Stimulated activated CD8-positive, alpha-beta memory T cell treated with anti-CD3 and anti-CD28 coated beads, Interleukin-2, amount 100 ng/mL, for 48 hours (primary cell): ENCODE data around the gene CAMK2D.
"Not testable (repeated sequence)": the region's sequence is repeated elsewhere in the genome, so short reads cannot be mapped to it uniquely, and the experiment has no call there.

Experiments
- DNase-seq, 2 donors: peaks; one replicate each; pipeline ENCODE4 v3.0.0-alpha.2; 2020; ENCODE audit warnings: low read depth in 2 of 2

The CAMK2D gene

GRCh38 chr4:113730467-113731216 is 30.9 kb downstream of the CAMK2D start:
- no peak for DNase-seq

GRCh38 chr4:113727802-113728201 is 33.7 kb downstream of the CAMK2D start:
- no peak for DNase-seq

GRCh38 chr4:113725963-113726362 is 35.6 kb downstream of the CAMK2D start:
- no peak for DNase-seq

- no peak for DNase-seq
These were observed 43.3 kb downstream of the CAMK2D start for GRCh38 chr4:113718252-113718651.

- no peak for DNase-seq
These were observed 49.5 kb downstream of the CAMK2D start for GRCh38 chr4:113711883-113712662.

GRCh38 chr4:113708250-113708649 is 53.3 kb downstream of the CAMK2D start:
- no peak for DNase-seq

GRCh38 chr4:113707048-113707447 is 54.5 kb downstream of the CAMK2D start:
- no peak for DNase-seq

GRCh38 chr4:113705097-113705496 is 56.4 kb downstream of the CAMK2D start:
- DNase-seq = not testable (repeated sequence)

- DNase-seq = not testable (repeated sequence)
These were observed 58.9 kb downstream of the CAMK2D start for GRCh38 chr4:113702596-113702995.

GRCh38 chr4:113701169-113701568 is 60.4 kb downstream of the CAMK2D start:
- no peak for DNase-seq

- no peak for DNase-seq
These were observed 60.9 kb downstream of the CAMK2D start for GRCh38 chr4:113700602-113701150.

GRCh38 chr4:113699772-113700171 is 61.8 kb downstream of the CAMK2D start:
- no peak for DNase-seq

GRCh38 chr4:113697429-113697828 is 64.1 kb downstream of the CAMK2D start:
- no peak for DNase-seq

- DNase-seq = no peak
These were observed 66.0 kb downstream of the CAMK2D start for GRCh38 chr4:113695328-113696169.

- no peak for DNase-seq
These were observed 67.5 kb downstream of the CAMK2D start for GRCh38 chr4:113694008-113694407.

- DNase-seq = no peak
These were observed 68.6 kb downstream of the CAMK2D start for GRCh38 chr4:113692809-113693411.

GRCh38 chr4:113691676-113692075 is 69.9 kb downstream of the CAMK2D start:
- no peak for DNase-seq

GRCh38 chr4:113689394-113689793 is 72.1 kb downstream of the CAMK2D start:
- no peak for DNase-seq

- DNase-seq = no peak
These were observed 74.3 kb downstream of the CAMK2D start for GRCh38 chr4:113687067-113687718.

GRCh38 chr4:113685157-113685556 is 76.4 kb downstream of the CAMK2D start:
- not testable (repeated sequence) for DNase-seq

GRCh38 chr4:113684534-113685091 is 76.9 kb downstream of the CAMK2D start:
- DNase-seq = no peak
